WI38 (cell line): ENCODE measurements around the gene TEP1.

Experiments
- H3K4me3 ChIP-seq: 2 replicates; pipeline ENCODE4 v1.5.1; 2011; ENCODE audit warnings: low read depth, mild to moderate bottlenecking, control low read depth, low read length
- CTCF ChIP-seq: IDR thresholded peaks from 2 replicates; pipeline ENCODE4 v1.5.1; 2012; ENCODE audit warnings: low read depth, mild to moderate bottlenecking, control low read depth, low read length

Gene TEP1

GRCh38 chr14:20417250-20418186 is 4.2 kb upstream of the TEP1 start:
- no peak for TF ChIP-seq CTCF
- H3K4me3 ChIP-seq, result no peak overlapping the region

GRCh38 chr14:20416223-20416622 is 2.9 kb upstream of the TEP1 start:
- H3K4me3 ChIP-seq, result no peak overlapping the region
- no peak for TF ChIP-seq CTCF

- peak; percentile 53 for TF ChIP-seq CTCF
- H3K4me3 ChIP-seq, result no peak overlapping the region
Observed at GRCh38 chr14:20415782-20416206, 2.5 kb upstream of the TEP1 start.

GRCh38 chr14:20413744-20414082 is 412 bp upstream of the TEP1 start:
- H3K4me3 ChIP-seq, result peak overlapping the region; percentile 84
- no peak for TF ChIP-seq CTCF

- peak overlapping the region; percentile 84 for H3K4me3 ChIP-seq
- no peak for TF ChIP-seq CTCF
Observed at GRCh38 chr14:20412411-20412810, 890 bp downstream of the TEP1 start.

GRCh38 chr14:20409226-20409625 is 4.1 kb downstream of the TEP1 start:
- no peak overlapping the region for H3K4me3 ChIP-seq
- TF ChIP-seq CTCF, result no peak

GRCh38 chr14:20403521-20403920 is 9.8 kb downstream of the TEP1 start:
- H3K4me3 ChIP-seq, result no peak overlapping the region
- no peak for TF ChIP-seq CTCF
